D721Med (cell line): ENCODE measurements around the gene MSI2.

Experiments
- DNase-seq: peaks from one replicate; pipeline ENCODE4 v3.0.0; 2011; ENCODE audit warnings: low spot score; ENCODE audit not compliant: insufficient read length
- FAIRE-seq: peaks from 2 replicates; lab custom pipeline; 2011; peaks lifted over from hg19 to GRCh38; lab: Jason Lieb, UNC
- TF ChIP-seq, protein P1 (sequence below): IDR thresholded peaks from 2 replicates; pipeline ENCODE4 v1.5.1; 2012; ENCODE audit warnings: mild to moderate bottlenecking, control low read depth; ENCODE audit not compliant: insufficient read depth; ENCODE audit errors: missing control alignments

The MSI2 gene

DNA sequence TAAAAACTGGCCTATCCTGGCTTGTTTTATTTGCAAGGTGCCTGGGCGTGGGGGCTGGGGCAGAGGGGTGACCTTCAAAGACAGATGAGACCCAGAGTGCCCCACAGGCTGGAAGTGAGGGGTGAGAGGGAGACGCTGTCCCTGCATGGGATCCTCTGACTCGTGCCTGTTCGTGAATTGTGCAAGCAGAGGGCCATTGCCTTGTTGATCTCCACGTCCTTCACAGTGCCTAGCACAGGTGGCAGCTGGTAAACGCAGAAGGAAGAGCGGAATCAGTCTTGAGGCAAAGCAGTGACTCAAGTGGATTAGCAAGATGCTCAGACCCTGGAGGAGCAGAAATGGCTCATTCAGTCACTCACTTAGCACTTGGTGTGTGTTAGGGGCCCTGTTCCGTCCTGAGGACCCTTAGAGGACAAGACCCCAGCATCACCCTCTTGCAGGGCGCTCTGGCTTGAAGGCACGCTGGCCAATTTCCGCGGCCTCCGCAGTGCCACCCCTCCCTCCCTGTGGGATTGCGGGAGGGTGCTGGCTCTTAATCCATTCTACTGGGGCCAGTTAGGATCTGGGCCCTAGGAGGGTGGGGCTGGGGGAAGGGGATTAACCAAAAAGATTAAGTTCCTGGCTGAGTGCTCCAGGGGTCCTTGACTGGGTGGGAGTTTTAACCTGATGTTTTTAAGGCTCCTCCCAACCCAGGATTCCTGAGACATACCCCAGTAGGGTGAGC, 337.6 kb downstream of the MSI2 start:
- TF ChIP-seq, protein P1, sequence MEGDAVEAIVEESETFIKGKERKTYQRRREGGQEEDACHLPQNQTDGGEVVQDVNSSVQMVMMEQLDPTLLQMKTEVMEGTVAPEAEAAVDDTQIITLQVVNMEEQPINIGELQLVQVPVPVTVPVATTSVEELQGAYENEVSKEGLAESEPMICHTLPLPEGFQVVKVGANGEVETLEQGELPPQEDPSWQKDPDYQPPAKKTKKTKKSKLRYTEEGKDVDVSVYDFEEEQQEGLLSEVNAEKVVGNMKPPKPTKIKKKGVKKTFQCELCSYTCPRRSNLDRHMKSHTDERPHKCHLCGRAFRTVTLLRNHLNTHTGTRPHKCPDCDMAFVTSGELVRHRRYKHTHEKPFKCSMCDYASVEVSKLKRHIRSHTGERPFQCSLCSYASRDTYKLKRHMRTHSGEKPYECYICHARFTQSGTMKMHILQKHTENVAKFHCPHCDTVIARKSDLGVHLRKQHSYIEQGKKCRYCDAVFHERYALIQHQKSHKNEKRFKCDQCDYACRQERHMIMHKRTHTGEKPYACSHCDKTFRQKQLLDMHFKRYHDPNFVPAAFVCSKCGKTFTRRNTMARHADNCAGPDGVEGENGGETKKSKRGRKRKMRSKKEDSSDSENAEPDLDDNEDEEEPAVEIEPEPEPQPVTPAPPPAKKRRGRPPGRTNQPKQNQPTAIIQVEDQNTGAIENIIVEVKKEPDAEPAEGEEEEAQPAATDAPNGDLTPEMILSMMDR = no peak
- FAIRE-seq (peak; percentile 61), DNase-seq (peak; percentile 75)

GRCh38 chr17:57594767-57595166, 338.4 kb downstream of the MSI2 start:
- DNase-seq = no peak
- TF ChIP-seq, protein P1 = no peak
- no peak for FAIRE-seq

- FAIRE-seq (no peak), DNase-seq (no peak)
- TF ChIP-seq, protein P1 = no peak
These were observed 339.1 kb downstream of the MSI2 start for GRCh38 chr17:57595426-57595825.

DNA sequence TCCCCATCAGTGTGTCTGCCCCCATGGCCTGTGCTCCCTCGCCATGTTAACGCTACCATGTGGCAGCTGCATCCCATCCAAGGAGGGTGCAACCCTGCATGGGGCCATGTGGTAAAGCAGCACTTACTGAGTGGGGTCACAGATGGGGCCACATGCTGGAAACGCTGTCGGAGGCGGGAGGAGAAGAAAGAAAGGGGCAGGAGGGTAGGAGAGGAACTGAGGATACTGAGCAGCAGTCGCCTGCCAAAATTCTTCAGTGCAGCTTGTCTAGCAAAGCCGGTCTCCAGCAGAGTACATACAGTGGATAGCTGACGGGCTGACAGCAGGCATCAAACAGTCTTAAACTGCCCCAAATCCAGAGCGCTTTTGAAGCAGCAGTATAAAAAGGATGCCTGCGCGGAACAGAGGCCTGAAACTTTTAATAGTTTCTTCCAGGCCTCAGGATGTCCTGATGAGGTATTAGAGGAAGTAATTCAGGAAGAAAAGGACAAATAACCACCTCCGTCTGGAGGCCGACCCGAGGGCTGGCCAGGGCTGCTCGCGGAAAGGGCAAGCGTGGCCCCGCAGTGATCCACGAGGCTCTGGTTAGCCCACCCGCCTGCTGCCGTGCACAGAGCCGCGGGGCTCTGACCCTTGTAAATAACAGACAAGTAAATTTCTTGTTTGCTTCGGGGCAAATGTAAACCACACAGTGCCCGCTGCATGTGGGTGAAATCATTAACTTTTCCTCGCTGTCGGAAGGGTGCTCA, 339.8 kb downstream of the MSI2 start:
- DNase-seq (no peak), FAIRE-seq (no peak)
- TF ChIP-seq, protein P1 = no peak

DNA sequence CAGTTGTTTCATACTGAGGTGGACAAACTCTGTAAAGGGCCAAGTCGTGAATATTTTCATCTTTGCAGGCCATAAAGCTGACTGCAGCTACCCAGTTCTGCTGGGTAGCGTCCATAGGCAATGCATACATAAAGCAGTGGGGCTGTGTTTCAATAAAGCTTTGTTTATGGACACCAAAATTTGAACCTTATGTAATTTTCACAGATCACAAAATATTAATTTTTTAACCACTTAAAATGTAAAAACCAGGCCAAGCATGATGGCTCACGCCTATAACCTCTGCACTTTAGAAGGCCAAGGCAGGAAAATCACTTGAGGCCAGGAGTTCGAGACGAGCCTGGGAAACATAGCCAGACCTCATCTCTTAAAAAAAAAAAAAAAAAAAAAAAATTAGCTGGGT, 340.8 kb downstream of the MSI2 start:
- FAIRE-seq (no peak), DNase-seq (no peak)
- TF ChIP-seq, protein P1 = no peak

DNA sequence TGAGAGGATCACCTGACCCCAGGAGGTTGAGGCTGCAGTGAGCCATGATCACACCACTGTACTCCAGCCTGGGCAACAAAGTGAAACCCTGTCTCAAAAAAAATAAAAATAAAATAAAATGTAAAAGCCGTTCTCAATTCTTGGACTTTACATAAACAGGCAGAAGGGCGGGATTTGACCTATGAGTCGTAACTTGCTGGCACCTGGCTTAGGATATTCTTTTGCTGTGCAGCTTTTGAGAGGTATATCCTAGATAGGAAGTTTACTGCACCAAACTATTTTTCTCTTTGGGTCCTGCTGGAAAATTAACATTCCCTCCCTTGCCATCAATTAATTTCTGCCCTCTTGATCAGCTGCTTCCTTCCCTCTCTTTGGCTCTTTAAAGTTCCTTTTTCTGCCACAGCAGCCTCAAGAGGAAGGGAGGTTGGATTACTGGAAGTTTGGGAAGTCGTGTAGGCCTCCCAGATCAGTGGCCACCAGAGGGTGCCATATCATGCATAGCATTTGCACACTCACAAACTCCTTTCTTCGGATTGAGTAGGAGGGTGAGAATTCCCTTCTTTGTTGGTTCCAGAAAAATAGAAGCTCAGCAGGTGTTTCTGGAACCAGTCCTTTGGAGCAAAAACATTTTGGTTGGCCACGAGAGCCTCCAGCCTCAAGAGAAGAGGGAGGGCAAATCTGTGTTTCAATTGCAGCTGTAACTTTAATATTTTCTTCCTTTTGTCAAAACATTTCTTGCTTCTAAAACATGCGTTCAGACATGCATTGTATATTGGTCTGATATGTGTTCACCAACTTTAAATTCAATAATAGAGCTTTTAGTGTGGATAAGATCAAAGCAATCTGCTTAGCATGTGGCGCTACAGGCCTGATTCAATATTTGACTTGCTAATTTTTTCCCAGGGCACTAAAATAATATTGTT, 341.5 kb downstream of the MSI2 start:
- TF ChIP-seq, protein P1 = peak; percentile 90
- FAIRE-seq (peak; percentile 51), DNase-seq (no peak)
